Endodermal cell (in vitro differentiated cells): ENCODE data around the gene CXCR4. TPM values are rescaled to one million over a fixed set of nuclear protein-coding genes. Genes with fewer than 3 reads are reported as not detected.

ENCODE experiments used
- DNase-seq: peaks from one replicate; pipeline ENCODE4 v3.0.0-alpha.2; 2017
- H3K27ac ChIP-seq: 2 replicates; pipeline ENCODE4 v1.5.1; 2013; ENCODE audit warnings: mild to moderate bottlenecking, low read depth, low read length, moderate library complexity
- H3K27me3 ChIP-seq: 2 replicates; pipeline ENCODE4 v1.6.1; 2013; ENCODE audit warnings: mild to moderate bottlenecking, low read length, moderate library complexity; ENCODE audit not compliant: insufficient read depth, control insufficient read depth, poor library complexity, severe bottlenecking
- H3K36me3 ChIP-seq: 2 replicates; pipeline ENCODE4 v1.7.0; 2013; ENCODE audit warnings: mild to moderate bottlenecking, low read length, moderate library complexity; ENCODE audit not compliant: control insufficient read depth, insufficient read depth
- H3K4me1 ChIP-seq: one replicate; pipeline ENCODE4 v1.7.0; 2013; ENCODE audit warnings: low read length; ENCODE audit not compliant: control insufficient read depth, insufficient read depth
- H3K4me3 ChIP-seq: 2 replicates; pipeline ENCODE4 v1.5.1; 2013; ENCODE audit warnings: mild to moderate bottlenecking, low read length, moderate library complexity
- H3K9ac ChIP-seq: 2 replicates; pipeline ENCODE4 v1.6.1; 2013; ENCODE audit warnings: mild to moderate bottlenecking, low read length, moderate library complexity; ENCODE audit not compliant: poor library complexity, severe bottlenecking; ENCODE audit errors: extremely low read depth
- H3K9me3 ChIP-seq: 2 replicates; pipeline ENCODE4 v1.6.1; 2013; ENCODE audit warnings: mild to moderate bottlenecking, low read length, moderate library complexity; ENCODE audit not compliant: control insufficient read depth
- H3K27ac Mint-ChIP-seq: 2 replicates; pipeline ENCODE4 v1.8.0; 2020; ENCODE audit warnings: mixed read lengths
- H3K27me3 Mint-ChIP-seq: 2 replicates; pipeline ENCODE4 v1.8.0; 2021; ENCODE audit warnings: mild to moderate bottlenecking, mixed read lengths; ENCODE audit not compliant: insufficient read depth
- H3K36me3 Mint-ChIP-seq: 2 replicates; pipeline ENCODE4 v1.8.0; 2020; ENCODE audit warnings: low read depth, mixed read lengths
- H3K4me1 Mint-ChIP-seq: 2 replicates; pipeline ENCODE4 v1.8.0; 2020; ENCODE audit warnings: mixed read lengths
- H3K4me3 Mint-ChIP-seq: 2 replicates; pipeline ENCODE4 v1.8.0; 2020; ENCODE audit warnings: mild to moderate bottlenecking, moderate library complexity, mixed read lengths
- H3K9me3 Mint-ChIP-seq: 2 replicates; pipeline ENCODE4 v1.8.0; 2020; ENCODE audit warnings: mild to moderate bottlenecking, mixed read lengths
- WGBS, 2 experiments: methylation state at CpG; one replicate each; pipeline versions ENCODE4 v1.1.5 to v1.1.7; 2013; ENCODE audit warnings: missing lambda C conversion rate in 2 of 2, mixed read lengths in 1 of 2; ENCODE audit not compliant: insufficient coverage in 1 of 2, insufficient read length in 1 of 2; 5-methylcytosine and 5-hydroxymethylcytosine counted together
- total RNA-seq, 2 donors: library from RNA; stranded (reverse); fragmentation: NEBNext Ultra II Directional in 1 of 2; extraction: Animal tissue kit (Norgen Biotek cat#: 25700) in 1 of 2; gene quantifications; 2 replicates in 1 of 2; 3 replicates in 1 of 2; pipeline ENCODE4 v1.2.1, GENCODE V29; 2021
- TF ChIP-seq, protein P1 (sequence below): fragments of 200-600 bp; sonication (generic); conservative IDR thresholded peaks from 2 replicates; pipeline ENCODE4 v1.5.0; 2021; ENCODE audit warnings: antibody characterized with exemption, mild to moderate bottlenecking

CXCR4 gene
- total RNA-seq, 2 donors from 2014 or later = 287 to 454 TPM

DNA sequence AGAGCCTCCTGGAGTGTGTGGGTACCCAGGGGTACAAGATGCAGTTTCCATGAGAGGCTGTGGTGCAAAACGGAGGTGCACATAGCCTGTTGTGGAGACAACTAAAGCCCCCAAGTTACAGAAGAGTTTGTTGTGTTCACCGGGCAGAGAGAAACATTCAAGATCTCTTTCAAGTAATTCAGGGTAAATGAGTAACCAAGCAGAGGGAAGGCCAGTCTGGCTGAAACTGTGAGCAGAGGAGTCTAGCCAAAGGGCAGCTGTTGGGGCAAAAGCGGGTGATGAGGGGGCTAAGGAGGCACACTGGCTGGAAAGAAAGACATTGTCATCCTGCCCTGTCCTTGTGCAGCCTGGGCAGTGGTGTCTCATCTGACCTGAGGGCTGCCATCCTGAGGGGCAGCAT, 52.0 kb downstream of the CXCR4 start:
- Mint-ChIP-seq H3K27me3 (peaks cover 4% of the 10 kb centered on the region), H3K36me3 (no peaks in the 10 kb centered on the region), H3K4me3 (no peak overlapping the region), H3K4me1 (peaks cover 6% of the 10 kb centered on the region), H3K27ac (no peak overlapping the region), H3K9me3 (peaks cover 4% of the 10 kb centered on the region)
- Histone ChIP-seq H3K9ac (no peak overlapping the region), H3K27me3 (no peaks in the 10 kb centered on the region), H3K4me1 (no peaks in the 10 kb centered on the region), H3K4me3 (no peak overlapping the region), H3K9me3 (peaks cover 6% of the 10 kb centered on the region), H3K27ac (no peak overlapping the region), H3K36me3 (no peaks in the 10 kb centered on the region)
- 94 to 97% methylated on average over 3 of the region's 3 CpGs for WGBS, 2 experiments
- no peak for DNase-seq
- TF ChIP-seq, protein P1, sequence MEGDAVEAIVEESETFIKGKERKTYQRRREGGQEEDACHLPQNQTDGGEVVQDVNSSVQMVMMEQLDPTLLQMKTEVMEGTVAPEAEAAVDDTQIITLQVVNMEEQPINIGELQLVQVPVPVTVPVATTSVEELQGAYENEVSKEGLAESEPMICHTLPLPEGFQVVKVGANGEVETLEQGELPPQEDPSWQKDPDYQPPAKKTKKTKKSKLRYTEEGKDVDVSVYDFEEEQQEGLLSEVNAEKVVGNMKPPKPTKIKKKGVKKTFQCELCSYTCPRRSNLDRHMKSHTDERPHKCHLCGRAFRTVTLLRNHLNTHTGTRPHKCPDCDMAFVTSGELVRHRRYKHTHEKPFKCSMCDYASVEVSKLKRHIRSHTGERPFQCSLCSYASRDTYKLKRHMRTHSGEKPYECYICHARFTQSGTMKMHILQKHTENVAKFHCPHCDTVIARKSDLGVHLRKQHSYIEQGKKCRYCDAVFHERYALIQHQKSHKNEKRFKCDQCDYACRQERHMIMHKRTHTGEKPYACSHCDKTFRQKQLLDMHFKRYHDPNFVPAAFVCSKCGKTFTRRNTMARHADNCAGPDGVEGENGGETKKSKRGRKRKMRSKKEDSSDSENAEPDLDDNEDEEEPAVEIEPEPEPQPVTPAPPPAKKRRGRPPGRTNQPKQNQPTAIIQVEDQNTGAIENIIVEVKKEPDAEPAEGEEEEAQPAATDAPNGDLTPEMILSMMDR = no peak

DNA sequence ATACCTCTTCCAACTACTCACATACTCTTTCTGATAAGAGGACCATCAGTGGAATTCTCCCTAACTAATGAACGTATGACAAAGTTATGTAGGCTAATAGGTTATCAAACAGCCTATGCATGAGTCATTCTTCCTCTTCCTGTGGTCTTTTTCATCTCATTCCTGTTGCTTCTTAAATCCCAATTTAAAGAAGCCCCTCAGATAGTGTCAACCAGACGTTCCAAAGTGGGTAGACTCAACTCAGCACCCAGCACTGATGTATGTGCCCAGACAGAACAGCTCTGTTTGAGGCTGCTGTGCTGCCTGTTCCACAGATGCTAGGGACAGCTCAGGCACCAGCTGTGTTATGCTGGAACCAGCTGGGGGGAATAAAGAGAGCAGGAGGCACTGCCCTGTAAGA, 52.6 kb downstream of the CXCR4 start:
- Histone ChIP-seq H3K4me3 (no peak overlapping the region), H3K27me3 (no peaks in the 10 kb centered on the region), H3K4me1 (no peaks in the 10 kb centered on the region), H3K36me3 (no peaks in the 10 kb centered on the region), H3K9ac (no peak overlapping the region), H3K9me3 (peaks cover under 1% of the 10 kb centered on the region), H3K27ac (no peak overlapping the region)
- DNase-seq = no peak
- WGBS, 2 experiments = 60 to 74% methylated on average over 2 of the region's 2 CpGs
- Mint-ChIP-seq H3K36me3 (no peaks in the 10 kb centered on the region), H3K27me3 (peaks cover 4% of the 10 kb centered on the region), H3K4me3 (no peak overlapping the region), H3K27ac (no peak overlapping the region), H3K9me3 (no peaks in the 10 kb centered on the region), H3K4me1 (peaks cover 11% of the 10 kb centered on the region)
- TF ChIP-seq, protein P1 = no peak

Other genes starting within 250 kb of the CXCR4 start
- 100 to 1,000 TPM; 140 to 141 TPM for gene MCM6, start 241.7 kb downstream of the CXCR4 start, total RNA-seq
- gene DARS1, start 132.5 kb downstream of the CXCR4 start, total RNA-seq = 10 to 100 TPM; 70.5 to 75.9 TPM